Ovary (tissue), 9 donors: ENCODE results near the gene RELL1. TPM values are rescaled to one million over a fixed set of nuclear protein-coding genes. Genes with fewer than 3 reads are reported as not detected.

ENCODE experiments used
- DNase-seq, 5 donors: peaks; one replicate each; pipeline ENCODE4 v3.0.0-alpha.2; 2019 to 2020
- H3K27ac ChIP-seq, 2 donors: fragments of 200-600 bp; one replicate each; pipeline versions ENCODE4 v1.5.1 to v1.8.0; 2019 to 2022
- H3K27me3 ChIP-seq: fragments of 200-600 bp; one replicate; pipeline ENCODE4 v1.8.0; 2022
- H3K36me3 ChIP-seq: fragments of 200-600 bp; sonication (generic); one replicate; pipeline ENCODE4 v1.5.1; 2019
- H3K4me1 ChIP-seq: one replicate; pipeline ENCODE4 v1.8.1; 2013; ENCODE audit warnings: mild to moderate bottlenecking, moderate library complexity; ENCODE audit not compliant: insufficient read depth
- H3K4me3 ChIP-seq: fragments of 200-600 bp; sonication (generic); one replicate; pipeline ENCODE4 v1.5.1; 2017
- H3K9me3 ChIP-seq, 2 donors: fragments of 200-600 bp in 1 of 2; sonication (generic) in 1 of 2; one replicate each; pipeline versions ENCODE4 v1.5.1 to v1.8.1; 2013 to 2019; ENCODE audit warnings: mild to moderate bottlenecking in 1 of 2, moderate library complexity in 1 of 2
- CTCF ChIP-seq, 3 donors: fragments of 450-650 bp in 2 of 3; fragments of 200-600 bp in 1 of 3; IDR thresholded peaks; one replicate each; pipeline versions ENCODE4 v1.5.1 to v1.8.0; 2016 to 2022; ENCODE audit warnings: antibody characterized with exemption in 3 of 3, mild to moderate bottlenecking in 1 of 3
- EP300 ChIP-seq: sonication (generic); formaldehyde crosslinking; IDR thresholded peaks from one replicate; pipeline ENCODE4 v1.6.1; 2017; ENCODE audit warnings: antibody characterized with exemption
- POLR2A ChIP-seq: fragments of 450-650 bp; IDR thresholded peaks from one replicate; pipeline ENCODE4 v1.6.1; 2017; ENCODE audit warnings: antibody characterized with exemption, mild to moderate bottlenecking, moderate library complexity
- WGBS, 3 donors: extraction: QIAGEN DNeasy Blood & Tissue Kit in 1 of 3; methylation state at CpG; one replicate each; pipeline versions ENCODE4 v1.1.5 to v1.1.7; 2013 to 2017; 5-methylcytosine and 5-hydroxymethylcytosine counted together
- intact Hi-C, 4 donors: fragments of 100-400 bp; cut with DNase I; formaldehyde crosslinking; loops; one replicate each; pipeline versions ENCODE4 v1.11.0 to v1.15.1; 2022 to 2023
- polyA plus RNA-seq, 2 donors: library from polyadenylated mRNA; stranded (reverse); fragments of 200-250 nt in 1 of 2; fragments of 350-450 nt in 1 of 2; fragmentation: Illumina TruSeq in 1 of 2; extraction: RNeasy Lipid Tissue Mini Kit (QIAGEN cat#74804) in 1 of 2; gene quantifications; one replicate each; pipeline ENCODE4 v1.2.3, GENCODE V29; 2013 to 2014
- total RNA-seq, 7 donors: library from RNA; depleted of rRNA in 2 of 7; stranded (reverse); fragments of >200 nt in 2 of 7; fragmentation: NEBNext Ultra II Directional in 3 of 7; extraction: Animal tissue kit (Norgen Biotek cat#: 25700) in 3 of 7; gene quantifications; one replicate each; pipeline versions ENCODE4 v1.1.0 to v1.2.4, GENCODE V29; 2016 to 2023
- donor health status: DM: no; HTN: no; CAD: no; lungs with moderate emphysema.
- donor health status: DM: no; HTN: no; CAD: no.
- donor health status: Bipolar disorder and iron deficiency.
- donor health status: DM: yes; HTN: yes; CAD: no.
- donor health status: DM: no; HTN: no; CAD: no.
- donor health status: DM: yes; HTN: yes; CAD: no.

RELL1 gene
- total and polyA plus RNA-seq, 9 donors = 4.1 to 31.4 (median 24.0) TPM

- intact Hi-C loops = no loop called here
- no peaks in the 10 kb centered on the region for H3K27me3 ChIP-seq
Measured at GRCh38 chr4:37573566-37573965, 112.6 kb downstream of the RELL1 start.

GRCh38 chr4:37568489-37568888 is 117.7 kb downstream of the RELL1 start:
- no peak overlapping the region for H3K4me3 ChIP-seq
- H3K27me3 ChIP-seq = no peaks in the 10 kb centered on the region
- WGBS, 3 donors = 68 to 69% (median 69%) methylated on average over 7 of the region's 7 CpGs
- intact Hi-C loops = no loop called here
- H3K9me3 ChIP-seq = no peaks in the 10 kb centered on the region
- no peak for DNase-seq
- no peak for TF ChIP-seq EP300
- TF ChIP-seq CTCF (IDR thresholded peaks at IDR 0.05) = no peak
- TF ChIP-seq POLR2A = no peak
- no peak overlapping the region for H3K27ac ChIP-seq
- H3K4me1 ChIP-seq = no peaks in the 10 kb centered on the region
- no peaks in the 10 kb centered on the region for H3K36me3 ChIP-seq

More at GRCh38 chr4:37573566-37573965, 112.6 kb downstream of the RELL1 start:
- DNase-seq = no peak
- Histone ChIP-seq H3K27ac (no peak overlapping the region), H3K9me3 (no peaks in the 10 kb centered on the region), H3K4me1 (no peaks in the 10 kb centered on the region), H3K36me3 (no peaks in the 10 kb centered on the region), H3K4me3 (no peak overlapping the region)
- no peak for TF ChIP-seq EP300
- TF ChIP-seq POLR2A = no peak
- no peak for TF ChIP-seq CTCF (IDR thresholded peaks at IDR 0.05)

GRCh38 chr4:37567836-37568235 is 118.3 kb downstream of the RELL1 start:
- H3K9me3 ChIP-seq = no peaks in the 10 kb centered on the region

GRCh38 chr4:37562592-37562991 is 123.6 kb downstream of the RELL1 start:
- intact Hi-C loops = no loop called here
- Histone ChIP-seq H3K27ac (no peak overlapping the region), H3K4me3 (no peak overlapping the region), H3K4me1 (no peaks in the 10 kb centered on the region), H3K27me3 (no peaks in the 10 kb centered on the region), H3K36me3 (no peaks in the 10 kb centered on the region), H3K9me3 (no peaks in the 10 kb centered on the region)
- DNase-seq = no peak
- 78 to 93% (median 90%) methylated on average over 4 of the region's 4 CpGs for WGBS, 3 donors
- TF ChIP-seq POLR2A (no peak), EP300 (no peak), CTCF (IDR thresholded peaks at IDR 0.05) (no peak)

More at GRCh38 chr4:37567836-37568235, 118.3 kb downstream of the RELL1 start:
- H3K27me3 ChIP-seq = no peaks in the 10 kb centered on the region
- no peak for DNase-seq
- WGBS, 3 donors = 70 to 83% (median 79%) methylated on average over 2 of the region's 2 CpGs
- H3K36me3 ChIP-seq = no peaks in the 10 kb centered on the region
- H3K27ac ChIP-seq = no peak overlapping the region
- intact Hi-C loops = no loop called here
- H3K4me1 ChIP-seq = no peaks in the 10 kb centered on the region
- no peak overlapping the region for H3K4me3 ChIP-seq
- TF ChIP-seq CTCF (IDR thresholded peaks at IDR 0.05) (no peak), POLR2A (no peak), EP300 (no peak)

- Histone ChIP-seq H3K36me3 (no peaks in the 10 kb centered on the region), H3K4me3 (no peak overlapping the region), H3K4me1 (no peaks in the 10 kb centered on the region), H3K9me3 (no peaks in the 10 kb centered on the region), H3K27me3 (no peaks in the 10 kb centered on the region), H3K27ac (no peak overlapping the region)
- TF ChIP-seq EP300 = no peak
- no peak for TF ChIP-seq CTCF (IDR thresholded peaks at IDR 0.05)
- no peak for TF ChIP-seq POLR2A
- no peak for DNase-seq
- 24 to 39% (median 37%) methylated on average over 1 of the region's 1 CpG for WGBS, 3 donors
- intact Hi-C loops = no loop called here
Measured at GRCh38 chr4:37561803-37562207, 124.4 kb downstream of the RELL1 start.
